Lower leg skin (tissue), 3 donors: ENCODE results near the gene ADD2.

ENCODE experiments used
- CTCF ChIP-seq, 3 donors: fragments of 450-650 bp; IDR thresholded peaks; one replicate each; pipeline ENCODE4 v1.5.1; 2016; ENCODE audit warnings: antibody characterized with exemption in 3 of 3, mild to moderate bottlenecking in 3 of 3, moderate library complexity in 2 of 3
- POLR2A ChIP-seq, 2 donors: fragments of 450-650 bp; IDR thresholded peaks; one replicate each; pipeline ENCODE4 v1.6.1; 2016 to 2017; ENCODE audit warnings: antibody characterized with exemption in 2 of 2, mild to moderate bottlenecking in 1 of 2, moderate library complexity in 1 of 2

GRCh38 chr2:70729647-70730046, 38.4 kb downstream of the ADD2 start:
- TF ChIP-seq POLR2A (IDR thresholded peaks at IDR 0.05) (no peak), CTCF (IDR thresholded peaks at IDR 0.05) (no peak)
